OCI-LY7 (cell line): ENCODE measurements around the gene CLEC20A. TPM values are rescaled to one million over a fixed set of nuclear protein-coding genes. Genes with fewer than 3 reads are reported as not detected.

Experiments
- BruUV-seq: library from RNA; stranded (reverse); fragments of 400-500 nt; replicated peaks from 2 replicates; lab custom pipeline; 2021; lab: Mats Ljungman, UMichigan
- CTCF ChIA-PET: fragments of 300-600 bp; sonication (Branson Sonifier 250); formaldehyde crosslinking; loops from one replicate; lab custom pipeline; 2022; ENCODE audit warnings: antibody characterized with exemption; ENCODE audit not compliant: unreplicated experiment; lab: Charles Lee
- POLR2A ChIA-PET: fragments of 300-600 bp; sonication (Branson Sonifier 250); formaldehyde crosslinking; loops from one replicate; lab custom pipeline; 2022; ENCODE audit warnings: antibody characterized with exemption; lab: Charles Lee
- DNase-seq: peaks from one replicate; pipeline ENCODE4 v3.0.0-alpha.2; 2015; ENCODE audit warnings: low spot score
- H2AFZ ChIP-seq: fragments of 200-600 bp; sonication (generic), shearing (Covaris generic); 2 replicates; pipeline ENCODE4 v1.6.1; 2014; ENCODE audit warnings: mild to moderate bottlenecking, antibody characterized with exemption, low read length, moderate library complexity
- H3K27ac ChIP-seq: fragments of 200-600 bp; sonication (generic); 2 replicates; pipeline ENCODE4 v1.5.1; 2014; ENCODE audit warnings: mixed run types, low read depth, mild to moderate bottlenecking, moderate library complexity, low read length, inconsistent platforms; ENCODE audit not compliant: poor library complexity, severe bottlenecking
- H3K36me3 ChIP-seq: fragments of 200-600 bp; sonication (generic); 2 replicates; pipeline ENCODE4 v1.6.1; 2014; ENCODE audit warnings: mild to moderate bottlenecking, antibody characterized with exemption, low read length, moderate library complexity, mixed read lengths; ENCODE audit not compliant: insufficient read depth
- H3K4me1 ChIP-seq: fragments of 200-600 bp; sonication (generic); 2 replicates; pipeline ENCODE4 v1.5.1; 2014; ENCODE audit warnings: mild to moderate bottlenecking, low read length; ENCODE audit not compliant: insufficient read depth, poor library complexity, severe bottlenecking
- H3K4me2 ChIP-seq: fragments of 200-600 bp; sonication (generic); 2 replicates; pipeline ENCODE4 v1.6.1; 2014; ENCODE audit warnings: mild to moderate bottlenecking, low read length
- H3K4me3 ChIP-seq: fragments of 200-600 bp; sonication (generic); 2 replicates; pipeline ENCODE4 v1.5.1; 2014; ENCODE audit warnings: mild to moderate bottlenecking, low read depth, low read length; ENCODE audit not compliant: poor library complexity, severe bottlenecking
- H3K79me2 ChIP-seq: fragments of 200-600 bp; sonication (generic); 2 replicates; pipeline ENCODE4 v1.6.1; 2016; ENCODE audit warnings: low read depth, mild to moderate bottlenecking, low read length, moderate library complexity, mixed read lengths; ENCODE audit not compliant: insufficient read depth
- H3K9me2 ChIP-seq: fragments of 200-600 bp; sonication (generic); 2 replicates; pipeline ENCODE4 v1.6.1; 2016; ENCODE audit warnings: mild to moderate bottlenecking, low read length, mixed read lengths; ENCODE audit not compliant: insufficient read depth
- H3K9me3 ChIP-seq: fragments of 200-600 bp; sonication (generic); 2 replicates; pipeline ENCODE4 v1.6.1; 2014; ENCODE audit warnings: mild to moderate bottlenecking, mixed run types, low read length, mixed read lengths
- H4K20me1 ChIP-seq: fragments of 200-600 bp; sonication (generic); 2 replicates; pipeline ENCODE4 v1.6.1; 2014; ENCODE audit warnings: mild to moderate bottlenecking, antibody characterized with exemption, low read length, moderate library complexity, mixed read lengths; ENCODE audit not compliant: insufficient read depth
- EZH2phosphoT487 ChIP-seq: fragments of 200-600 bp; sonication (generic); IDR thresholded peaks from 2 replicates; pipeline ENCODE4 v1.6.1; 2018; ENCODE audit warnings: low read depth, borderline replicate concordance, mild to moderate bottlenecking, mixed run types, antibody characterized with exemption, low read length, moderate library complexity, mixed read lengths
- intact Hi-C: fragments of 100-400 bp; cut with micrococcal nuclease; formaldehyde crosslinking; loops from one replicate; pipeline ENCODE4 v1.10.0; 2022; ENCODE audit not compliant: unreplicated experiment
- total RNA-seq, 2 experiments: library from RNA; depleted of rRNA in 1 of 2; stranded (reverse); fragments of >200 nt in 1 of 2; shearing (Covaris generic) in 1 of 2; gene quantifications; 2 replicates each; pipeline ENCODE4 v1.2.3, GENCODE V29; 2014 to 2022
- TF ChIP-seq, protein P1 (sequence below): fragments of 200-600 bp; sonication (generic); conservative IDR thresholded peaks from 2 replicates; pipeline ENCODE4 v1.5.1; 2014; ENCODE audit warnings: mild to moderate bottlenecking, antibody characterized with exemption, low read length, moderate library complexity, mixed read lengths

CLEC20A gene
- total RNA-seq, 2 experiments from 2014 or later: not detected

DNA sequence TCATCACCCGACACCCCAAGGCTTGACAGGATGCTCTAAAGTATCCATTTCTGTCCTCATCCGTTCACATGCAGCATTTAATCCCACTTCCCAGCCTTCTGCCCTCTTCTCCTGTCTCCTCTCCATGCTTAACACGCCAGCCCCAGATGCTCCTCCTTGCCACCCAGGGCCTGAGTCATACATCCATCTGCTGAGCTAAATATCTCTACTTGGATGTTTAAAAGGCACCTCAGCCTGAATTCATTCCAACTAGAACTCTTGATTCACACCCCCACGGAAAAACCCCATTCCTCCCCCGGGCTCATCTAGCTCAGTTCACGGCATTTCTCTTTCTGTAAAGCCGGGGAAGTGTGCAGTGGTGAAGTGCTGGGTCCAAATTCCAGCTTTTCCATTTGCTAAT is 43.9 kb upstream of the CLEC20A start:
- Histone ChIP-seq H3K9me3 (no peaks in the 10 kb centered on the region), H3K27ac (no peak overlapping the region), H3K9me2 (no peaks in the 10 kb centered on the region), H3K4me3 (no peak overlapping the region), H3K4me2 (no peak overlapping the region), H3K79me2 (peaks cover 25% of the 10 kb centered on the region), H3K36me3 (peaks cover under 1% of the 10 kb centered on the region; the same call in 1 of the 2 replicates), H2AFZ (no peak overlapping the region), H4K20me1 (no peaks in the 10 kb centered on the region), H3K4me1 (peaks cover 25% of the 10 kb centered on the region)
- DNase-seq: no peak
- no TSS peak for BruUV-seq
- CTCF ChIA-PET: interaction anchor here (1.0 to 6.2 kb wide), 2 partner anchors 213 to 462 kb away, joined by 3 to 53 read pairs; no protein-coding TSS in a partner anchor
- POLR2A ChIA-PET: interaction anchor here (0.9 to 9.8 kb wide), 3 partner anchors 38 to 463 kb away, joined by 3 to 127 read pairs (median 7); no protein-coding TSS in a partner anchor
- intact Hi-C loops: loop anchor here (5.0 kb wide), 4 partner anchors 352 to 827 kb away; partner anchors contain the start of genes AXDND1, SOAT1 and TOR3A
- no peak for TF ChIP-seq EZH2phosphoT487

DNA sequence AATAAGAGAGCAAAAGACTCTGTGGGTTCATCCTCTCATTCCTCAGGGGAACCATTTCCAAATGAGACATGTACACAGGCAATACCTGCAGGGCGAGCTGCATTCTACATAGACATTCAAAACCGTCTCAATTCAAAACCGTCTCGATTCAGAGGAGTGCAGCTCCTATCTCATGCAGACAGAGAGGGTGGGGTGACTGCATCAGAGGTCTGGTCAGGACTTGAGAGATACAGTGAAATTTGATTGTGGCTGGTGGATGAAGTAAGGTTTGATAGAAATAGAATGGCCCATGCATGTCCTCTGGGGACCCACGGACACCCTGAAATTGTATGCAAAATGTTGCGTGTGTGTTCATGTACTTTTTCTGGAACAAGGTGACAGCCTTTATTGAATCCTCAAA is 43.4 kb upstream of the CLEC20A start:
- ChIA-PET CTCF (interaction anchor here (6.2 kb wide), 1 partner anchor 463 kb away, joined by 53 read pairs; no protein-coding TSS in a partner anchor), POLR2A (interaction anchor here (0.9 to 1.5 kb wide), 2 partner anchors 188 to 463 kb away, joined by 3 to 7 read pairs; no protein-coding TSS in a partner anchor)
- BruUV-seq: no TSS peak
- TF ChIP-seq, protein P1, sequence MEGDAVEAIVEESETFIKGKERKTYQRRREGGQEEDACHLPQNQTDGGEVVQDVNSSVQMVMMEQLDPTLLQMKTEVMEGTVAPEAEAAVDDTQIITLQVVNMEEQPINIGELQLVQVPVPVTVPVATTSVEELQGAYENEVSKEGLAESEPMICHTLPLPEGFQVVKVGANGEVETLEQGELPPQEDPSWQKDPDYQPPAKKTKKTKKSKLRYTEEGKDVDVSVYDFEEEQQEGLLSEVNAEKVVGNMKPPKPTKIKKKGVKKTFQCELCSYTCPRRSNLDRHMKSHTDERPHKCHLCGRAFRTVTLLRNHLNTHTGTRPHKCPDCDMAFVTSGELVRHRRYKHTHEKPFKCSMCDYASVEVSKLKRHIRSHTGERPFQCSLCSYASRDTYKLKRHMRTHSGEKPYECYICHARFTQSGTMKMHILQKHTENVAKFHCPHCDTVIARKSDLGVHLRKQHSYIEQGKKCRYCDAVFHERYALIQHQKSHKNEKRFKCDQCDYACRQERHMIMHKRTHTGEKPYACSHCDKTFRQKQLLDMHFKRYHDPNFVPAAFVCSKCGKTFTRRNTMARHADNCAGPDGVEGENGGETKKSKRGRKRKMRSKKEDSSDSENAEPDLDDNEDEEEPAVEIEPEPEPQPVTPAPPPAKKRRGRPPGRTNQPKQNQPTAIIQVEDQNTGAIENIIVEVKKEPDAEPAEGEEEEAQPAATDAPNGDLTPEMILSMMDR: no peak
- TF ChIP-seq EZH2phosphoT487: no peak
- no peak overlapping the region for H3K27ac ChIP-seq
- H3K4me1 ChIP-seq: peaks cover 21% of the 10 kb centered on the region
- H2AFZ ChIP-seq: no peak overlapping the region
- H3K4me3 ChIP-seq: no peak overlapping the region
- no peaks in the 10 kb centered on the region for H3K9me3 ChIP-seq
- H4K20me1 ChIP-seq: no peaks in the 10 kb centered on the region
- no peak overlapping the region for H3K4me2 ChIP-seq
- DNase-seq: no peak
- H3K36me3 ChIP-seq: no peaks in the 10 kb centered on the region
- peaks cover 21% of the 10 kb centered on the region for H3K79me2 ChIP-seq
- H3K9me2 ChIP-seq: no peaks in the 10 kb centered on the region
- intact Hi-C loops: loop anchor here (5.0 kb wide), 4 partner anchors 352 to 827 kb away; partner anchors contain the start of genes AXDND1, SOAT1 and TOR3A

DNA sequence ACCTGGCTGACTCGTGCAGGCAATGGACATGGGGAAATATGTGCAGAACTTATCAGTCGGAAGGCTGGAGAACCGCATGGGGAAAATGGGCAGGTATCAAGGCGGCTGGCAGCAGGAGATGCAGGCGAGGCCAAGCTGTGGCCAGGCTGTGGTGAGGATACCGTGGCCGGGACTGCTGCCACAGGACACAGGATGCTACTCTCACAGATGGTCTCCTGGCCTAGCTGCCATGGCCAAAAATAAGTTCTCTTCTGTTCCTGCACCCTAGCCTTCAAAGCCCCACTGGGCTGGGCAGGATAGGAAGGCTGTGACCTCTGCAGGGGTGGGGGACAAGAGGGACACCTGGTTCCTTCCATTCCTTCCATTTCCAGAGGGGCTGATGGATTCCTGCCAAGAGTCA is 42.5 kb upstream of the CLEC20A start:
- CTCF ChIA-PET: no interaction called here
- intact Hi-C loops: no loop called here
- H2AFZ ChIP-seq: no peak overlapping the region

More for the DNA sequence above, 42.5 kb upstream of the CLEC20A start:
- no TSS peak for BruUV-seq
- H3K9me3 ChIP-seq: no peaks in the 10 kb centered on the region
- H3K9me2 ChIP-seq: no peaks in the 10 kb centered on the region
- H4K20me1 ChIP-seq: no peaks in the 10 kb centered on the region
- H3K79me2 ChIP-seq: peaks cover 12% of the 10 kb centered on the region
- TF ChIP-seq, protein P1: no peak
- TF ChIP-seq EZH2phosphoT487: no peak
- H3K36me3 ChIP-seq: no peaks in the 10 kb centered on the region
- no peak overlapping the region for H3K27ac ChIP-seq
- H3K4me2 ChIP-seq: no peak overlapping the region
- peaks cover 12% of the 10 kb centered on the region for H3K4me1 ChIP-seq
- no peak overlapping the region for H3K4me3 ChIP-seq
- POLR2A ChIA-PET: no interaction called here
- no peak for DNase-seq
